KOPT-K1 (cell line): ENCODE data around the gene CDK5RAP2.
"Not testable (repeated sequence)": the region's sequence is repeated elsewhere in the genome, so short reads cannot be mapped to it uniquely, and the experiment has no call there.

ENCODE experiments used
- H3K27ac ChIP-seq: fragments of 200-600 bp; sonication (generic); 2 replicates; pipeline ENCODE4 v1.5.1; 2016; ENCODE audit warnings: antibody characterized with exemption, mild to moderate bottlenecking, low read depth, low read length; ENCODE audit not compliant: poor library complexity, severe bottlenecking
- H3K36me3 ChIP-seq: fragments of 200-600 bp; sonication (generic); 2 replicates; pipeline ENCODE4 v1.5.1; 2017; ENCODE audit warnings: antibody characterized with exemption, mild to moderate bottlenecking, low read length, moderate library complexity; ENCODE audit not compliant: insufficient read depth
- H3K9me3 ChIP-seq: fragments of 200-600 bp; sonication (generic); 2 replicates; pipeline ENCODE4 v1.5.1; 2017; ENCODE audit warnings: antibody characterized with exemption, low read length, mild to moderate bottlenecking; ENCODE audit not compliant: insufficient read depth, poor library complexity, severe bottlenecking

Gene CDK5RAP2

GRCh38 chr9:120461677-120462076 lies 118.3 kb downstream of the CDK5RAP2 start:
- H3K36me3 ChIP-seq = peaks cover 84% of the 10 kb centered on the region
- H3K9me3 ChIP-seq, H3K27ac ChIP-seq: not testable (repeated sequence)

DNA sequence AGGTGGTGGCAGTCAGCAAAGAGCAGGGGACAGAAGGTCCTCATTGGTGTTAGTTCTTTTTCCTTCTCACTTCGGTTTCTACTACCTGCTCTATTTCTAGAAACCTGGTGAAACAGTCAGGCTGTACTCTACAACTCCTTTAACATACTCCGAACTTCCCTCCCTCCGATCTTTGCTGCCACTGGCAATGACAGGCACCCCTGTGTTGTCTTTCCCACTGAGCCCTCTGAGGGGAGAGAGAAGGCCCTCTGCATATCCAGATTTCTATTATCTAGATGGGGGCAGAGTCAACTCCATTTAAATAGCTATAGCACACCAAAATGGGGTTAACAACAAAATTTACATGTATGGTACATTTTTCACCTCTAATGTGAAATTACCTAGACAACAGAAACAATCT lies 123.7 kb downstream of the CDK5RAP2 start:
- peaks cover 90% of the 10 kb centered on the region for H3K36me3 ChIP-seq
- no peaks in the 10 kb centered on the region for H3K9me3 ChIP-seq
- no peak overlapping the region for H3K27ac ChIP-seq

DNA sequence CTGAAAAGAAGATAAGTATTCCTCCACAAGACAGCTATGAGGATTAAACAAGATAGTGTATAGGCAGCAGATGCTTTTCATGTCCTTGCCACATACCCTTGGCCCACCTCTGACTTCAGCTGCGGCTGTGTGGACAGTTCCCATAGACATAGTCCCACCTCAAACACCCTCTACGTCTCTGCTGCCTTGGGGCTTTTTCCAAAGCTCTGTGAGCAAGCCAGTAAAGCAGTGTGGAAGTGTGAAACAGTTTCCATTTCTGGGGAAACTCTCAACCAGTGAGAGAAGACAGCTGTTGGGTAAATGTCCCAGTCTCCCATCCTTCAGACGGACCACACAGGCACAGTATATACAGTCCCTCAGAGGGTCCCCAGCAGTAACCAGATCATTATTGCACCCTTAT lies 125.5 kb downstream of the CDK5RAP2 start:
- Histone ChIP-seq H3K27ac (no peak overlapping the region), H3K9me3 (no peaks in the 10 kb centered on the region), H3K36me3 (peaks cover 90% of the 10 kb centered on the region)

DNA sequence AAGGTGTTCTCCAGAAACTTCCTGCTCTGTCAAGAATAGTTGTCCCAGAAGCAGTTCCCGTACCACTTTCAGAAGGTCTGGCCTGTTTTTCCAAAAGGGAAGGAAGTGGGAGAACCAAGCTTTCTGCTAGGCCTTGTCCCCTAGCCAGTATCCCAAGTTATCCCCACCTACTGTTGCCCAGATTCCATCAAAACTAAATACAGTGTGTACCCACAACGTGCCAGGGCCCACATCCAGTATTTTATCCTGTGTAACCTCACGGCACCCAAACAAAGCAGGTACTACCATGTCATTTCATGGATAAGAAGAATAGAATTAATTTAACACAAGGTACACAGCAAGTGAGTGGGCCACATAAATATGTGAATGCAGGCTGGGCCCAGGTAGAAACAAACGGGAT lies 126.2 kb downstream of the CDK5RAP2 start:
- H3K27ac ChIP-seq = no peak overlapping the region
- H3K9me3 ChIP-seq = no peaks in the 10 kb centered on the region
- peaks cover 89% of the 10 kb centered on the region for H3K36me3 ChIP-seq

DNA sequence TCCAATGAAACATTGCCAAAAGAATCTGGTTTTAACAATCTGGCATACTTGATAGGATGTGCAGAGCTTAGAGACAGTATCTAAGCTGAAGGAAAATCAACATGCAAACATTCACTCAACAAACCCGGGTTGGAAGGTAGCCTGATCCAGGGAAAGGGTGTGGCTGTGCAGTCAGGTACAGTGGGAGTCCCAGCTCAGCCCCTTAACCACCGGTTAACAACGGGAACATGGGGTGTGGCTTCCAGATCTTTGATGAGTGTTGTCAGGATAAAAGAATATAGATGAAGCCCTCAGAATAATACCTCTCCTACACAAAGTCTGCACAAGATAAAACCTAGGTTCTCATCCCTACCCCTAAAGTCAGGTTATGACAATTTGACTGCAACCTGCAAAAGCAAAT lies 127.3 kb downstream of the CDK5RAP2 start:
- H3K36me3 ChIP-seq = peaks cover 89% of the 10 kb centered on the region
- H3K27ac ChIP-seq = no peak overlapping the region

DNA sequence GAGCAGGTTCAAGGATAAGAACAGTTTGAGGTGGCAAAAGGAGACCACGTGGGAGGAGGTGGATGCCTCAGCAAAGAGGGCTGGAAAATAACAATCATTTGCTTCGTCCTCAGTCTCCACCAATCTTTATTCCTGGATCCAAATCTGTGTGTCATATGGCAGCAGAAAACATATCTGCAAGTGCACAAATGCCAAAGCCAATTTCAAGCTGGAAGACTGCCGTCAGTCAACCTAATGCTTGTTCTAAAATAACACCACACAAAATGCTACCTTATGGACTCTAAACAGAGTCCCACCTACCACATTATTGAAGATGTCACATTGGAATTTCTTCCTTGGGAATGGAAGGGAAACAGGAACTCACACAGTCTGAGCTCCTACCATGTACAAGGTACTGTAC lies 129.1 kb downstream of the CDK5RAP2 start:
- Histone ChIP-seq H3K27ac (no peak overlapping the region), H3K36me3 (peaks cover 92% of the 10 kb centered on the region), H3K9me3 (no peaks in the 10 kb centered on the region)

More for the DNA sequence above, 127.3 kb downstream of the CDK5RAP2 start:
- H3K9me3 ChIP-seq = no peaks in the 10 kb centered on the region

DNA sequence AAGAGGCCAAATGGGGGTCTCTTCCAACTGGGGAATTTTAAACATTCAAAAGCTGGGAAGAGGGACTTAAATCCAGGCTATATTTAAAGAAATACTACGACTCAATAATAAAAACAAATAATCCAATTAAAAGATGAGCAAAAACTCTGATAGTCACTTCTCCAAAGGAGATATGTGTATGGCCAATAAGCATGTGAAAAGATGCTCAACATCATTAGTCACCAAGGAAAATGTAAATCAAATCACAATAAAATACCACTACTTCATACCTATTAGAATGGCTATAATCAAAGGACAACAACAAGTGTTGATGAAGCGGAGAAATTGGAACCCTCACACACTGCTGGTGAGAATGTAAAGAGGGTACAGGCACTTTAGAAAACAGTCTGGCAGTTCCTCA lies 130.4 kb downstream of the CDK5RAP2 start:
- H3K27ac ChIP-seq = no peak overlapping the region
- H3K9me3 ChIP-seq = no peaks in the 10 kb centered on the region
- peaks cover 95% of the 10 kb centered on the region for H3K36me3 ChIP-seq

DNA sequence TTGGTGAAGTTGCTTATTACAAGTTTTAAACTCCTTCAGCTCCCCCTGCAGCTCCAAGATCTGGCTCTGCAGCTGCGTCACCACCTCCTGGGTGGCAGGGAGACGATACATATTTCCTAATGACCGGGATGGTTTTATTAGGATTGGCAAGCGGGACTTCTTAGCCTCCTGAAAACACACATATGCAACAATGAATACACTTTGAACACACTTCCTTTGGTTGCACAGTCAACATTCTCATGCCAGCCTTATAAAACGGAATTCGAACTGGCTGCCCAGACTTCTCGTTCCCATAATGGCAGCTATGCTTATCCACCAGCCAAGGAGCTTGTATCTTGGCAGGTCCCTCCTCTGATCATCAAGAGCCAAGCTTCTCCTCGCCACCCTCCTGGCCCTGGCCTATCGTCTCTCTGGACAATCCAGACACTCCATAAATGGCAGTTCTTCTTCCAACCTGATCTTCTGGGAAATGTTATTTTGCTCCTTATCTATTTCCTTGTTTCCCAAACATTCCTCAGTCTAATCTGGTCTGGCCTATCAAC lies 131.9 kb downstream of the CDK5RAP2 start:
- no peak overlapping the region for H3K27ac ChIP-seq
- H3K9me3 ChIP-seq = no peaks in the 10 kb centered on the region
- peaks cover 95% of the 10 kb centered on the region for H3K36me3 ChIP-seq

- no peak overlapping the region for H3K27ac ChIP-seq
- no peaks in the 10 kb centered on the region for H3K9me3 ChIP-seq
- peaks cover 99% of the 10 kb centered on the region for H3K36me3 ChIP-seq
Observed at GRCh38 chr9:120446671-120447070, 133.3 kb downstream of the CDK5RAP2 start.

DNA sequence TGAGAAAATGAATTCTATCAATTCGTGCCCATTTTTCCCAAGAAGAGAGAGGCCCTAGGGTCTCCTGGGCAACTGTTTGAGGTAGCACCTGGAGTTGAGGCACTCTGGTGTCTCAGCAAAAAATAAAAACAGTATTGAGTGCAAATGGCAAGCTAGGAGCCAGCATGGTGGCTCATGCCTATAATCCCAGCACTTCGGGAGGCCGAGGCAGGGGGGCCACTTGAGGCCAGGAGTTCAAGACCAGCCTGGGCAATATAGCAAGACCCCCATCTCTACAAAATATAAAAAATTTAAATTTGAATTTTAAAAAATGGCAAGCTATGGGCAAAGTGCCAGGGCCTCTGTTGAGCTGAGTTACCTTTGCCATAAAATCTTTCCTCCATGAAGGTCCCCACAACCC lies 136.0 kb downstream of the CDK5RAP2 start:
- no peaks in the 10 kb centered on the region for H3K9me3 ChIP-seq
- no peak overlapping the region for H3K27ac ChIP-seq
- peaks cover 100% of the 10 kb centered on the region for H3K36me3 ChIP-seq

- Histone ChIP-seq H3K9me3 (no peaks in the 10 kb centered on the region), H3K36me3 (peaks cover 100% of the 10 kb centered on the region), H3K27ac (no peak overlapping the region)
Observed at GRCh38 chr9:120443489-120443888, 136.5 kb downstream of the CDK5RAP2 start.

- Histone ChIP-seq H3K27ac (no peak overlapping the region), H3K9me3 (no peaks in the 10 kb centered on the region), H3K36me3 (peaks cover 100% of the 10 kb centered on the region)
Observed at GRCh38 chr9:120442308-120442995, 137.5 kb downstream of the CDK5RAP2 start.

GRCh38 chr9:120441426-120442307 lies 138.3 kb downstream of the CDK5RAP2 start:
- H3K27ac ChIP-seq = no peak overlapping the region
- no peaks in the 10 kb centered on the region for H3K9me3 ChIP-seq
- peaks cover 99% of the 10 kb centered on the region for H3K36me3 ChIP-seq

GRCh38 chr9:120440791-120441190 lies 139.2 kb downstream of the CDK5RAP2 start:
- no peak overlapping the region for H3K27ac ChIP-seq
- no peaks in the 10 kb centered on the region for H3K9me3 ChIP-seq
- H3K36me3 ChIP-seq = peaks cover 99% of the 10 kb centered on the region

DNA sequence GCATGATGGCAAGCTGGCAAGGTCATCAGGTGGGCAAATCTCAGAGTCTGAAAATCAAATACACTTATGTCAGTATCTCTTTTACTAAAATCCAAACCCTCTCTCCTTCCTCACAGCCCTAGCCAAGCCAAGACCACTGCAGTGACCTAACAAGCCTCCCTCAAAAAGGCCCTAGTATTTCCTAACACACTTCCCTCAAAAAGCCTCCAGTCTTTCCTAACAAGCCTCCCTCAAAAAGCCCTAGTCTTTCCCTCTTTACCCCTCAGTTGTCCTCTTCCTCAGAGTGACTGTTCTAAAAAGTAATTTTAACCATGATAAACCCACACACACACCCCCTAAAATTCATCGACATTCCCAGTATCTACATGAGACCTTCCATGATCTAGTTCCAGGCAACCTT lies 140.0 kb downstream of the CDK5RAP2 start:
- no peak overlapping the region for H3K27ac ChIP-seq
- peaks cover 99% of the 10 kb centered on the region for H3K36me3 ChIP-seq

More for the DNA sequence above, 140.0 kb downstream of the CDK5RAP2 start:
- no peaks in the 10 kb centered on the region for H3K9me3 ChIP-seq
